Thoracic aorta (tissue), 2 donors: ENCODE results near the gene CUX1. TPM values are rescaled to one million over a fixed set of nuclear protein-coding genes. Genes with fewer than 3 reads are reported as not detected.

Experiments
- ATAC-seq: fragments of 150-250 bp; one replicate; pipeline ENCODE4 v1.8.0; 2017; ENCODE audit warnings: low read depth; ENCODE audit not compliant: insufficient number of reproducible peaks, low FRiP score
- DNase-seq: peaks from one replicate; pipeline ENCODE4 v3.0.0-alpha.2; 2020; ENCODE audit warnings: low spot score
- H3K27ac ChIP-seq, 2 donors: fragments of 200-600 bp; sonication (generic); 1 replicate in 1 of 2; 2 replicates in 1 of 2; pipeline ENCODE4 v1.5.1; 2016; ENCODE audit warnings: mild to moderate bottlenecking in 2 of 2, moderate library complexity in 2 of 2
- H3K27me3 ChIP-seq: fragments of 200-600 bp; sonication (generic); replicated peaks from 2 replicates; pipeline ENCODE4 v1.6.0; 2016; ENCODE audit warnings: mild to moderate bottlenecking; ENCODE audit not compliant: insufficient read depth
- H3K36me3 ChIP-seq: fragments of 200-600 bp; sonication (generic); one replicate; pipeline ENCODE4 v1.5.1; 2016
- H3K4me1 ChIP-seq, 2 donors: fragments of 200-600 bp; sonication (generic); 1 replicate in 1 of 2; 2 replicates in 1 of 2; pipeline versions ENCODE4 v1.5.1 to v1.6.0; 2016; ENCODE audit warnings: low read depth in 2 of 2, mild to moderate bottlenecking in 1 of 2; ENCODE audit not compliant: control insufficient read depth in 1 of 2
- H3K4me3 ChIP-seq: fragments of 200-600 bp; sonication (generic); 2 replicates; pipeline ENCODE4 v1.5.1; 2016; ENCODE audit warnings: mild to moderate bottlenecking
- H3K9me3 ChIP-seq: fragments of 200-600 bp; sonication (generic); 2 replicates; pipeline ENCODE4 v1.5.1; 2016
- total RNA-seq, 2 donors: library from RNA; depleted of rRNA; stranded (reverse); fragments of >200 nt; gene quantifications; one replicate each; pipeline versions ENCODE4 v1.1.0 to v1.2.3, GENCODE V29; 2016
- TF ChIP-seq, protein P1 (sequence below): fragments of 200-600 bp; sonication (generic); IDR thresholded peaks from one replicate; pipeline ENCODE4 v1.5.1; 2019; ENCODE audit warnings: antibody characterized with exemption

The CUX1 gene
- total RNA-seq, 2 donors from 2014 or later, result 85.0 to 179 TPM

DNA sequence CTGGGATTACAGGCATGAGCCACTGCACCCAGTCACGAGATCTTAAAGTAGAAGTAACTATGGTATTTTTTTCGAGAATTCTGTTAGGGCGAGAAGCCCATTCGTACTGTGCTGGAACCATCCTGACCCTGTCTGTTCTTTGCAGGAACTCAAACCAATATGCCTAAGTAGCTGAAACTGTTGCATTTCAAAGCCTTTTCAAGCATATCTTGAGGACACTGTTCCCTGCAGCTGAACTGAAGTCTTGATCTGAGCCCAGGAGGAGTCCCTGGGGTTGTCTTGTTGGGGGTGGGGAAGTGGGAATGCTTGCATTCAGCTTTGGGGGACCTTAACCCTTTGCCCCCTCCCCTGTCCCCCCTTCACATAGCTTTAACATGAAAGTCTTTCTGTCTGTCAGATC is 61.5 kb downstream of the CUX1 start:
- TF ChIP-seq, protein P1, sequence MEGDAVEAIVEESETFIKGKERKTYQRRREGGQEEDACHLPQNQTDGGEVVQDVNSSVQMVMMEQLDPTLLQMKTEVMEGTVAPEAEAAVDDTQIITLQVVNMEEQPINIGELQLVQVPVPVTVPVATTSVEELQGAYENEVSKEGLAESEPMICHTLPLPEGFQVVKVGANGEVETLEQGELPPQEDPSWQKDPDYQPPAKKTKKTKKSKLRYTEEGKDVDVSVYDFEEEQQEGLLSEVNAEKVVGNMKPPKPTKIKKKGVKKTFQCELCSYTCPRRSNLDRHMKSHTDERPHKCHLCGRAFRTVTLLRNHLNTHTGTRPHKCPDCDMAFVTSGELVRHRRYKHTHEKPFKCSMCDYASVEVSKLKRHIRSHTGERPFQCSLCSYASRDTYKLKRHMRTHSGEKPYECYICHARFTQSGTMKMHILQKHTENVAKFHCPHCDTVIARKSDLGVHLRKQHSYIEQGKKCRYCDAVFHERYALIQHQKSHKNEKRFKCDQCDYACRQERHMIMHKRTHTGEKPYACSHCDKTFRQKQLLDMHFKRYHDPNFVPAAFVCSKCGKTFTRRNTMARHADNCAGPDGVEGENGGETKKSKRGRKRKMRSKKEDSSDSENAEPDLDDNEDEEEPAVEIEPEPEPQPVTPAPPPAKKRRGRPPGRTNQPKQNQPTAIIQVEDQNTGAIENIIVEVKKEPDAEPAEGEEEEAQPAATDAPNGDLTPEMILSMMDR, result no peak
- DNase-seq, result no peak
- no peaks in the 10 kb centered on the region for H3K36me3 ChIP-seq
- no peak for ATAC-seq
- H3K27me3 ChIP-seq, result no peaks in the 10 kb centered on the region
- H3K4me3 ChIP-seq, result no peak overlapping the region
- H3K9me3 ChIP-seq, result no peaks in the 10 kb centered on the region
- no peak overlapping the region for H3K27ac ChIP-seq
- peaks cover 37 to 50% of the 10 kb centered on the region in 2 donors for H3K4me1 ChIP-seq

DNA sequence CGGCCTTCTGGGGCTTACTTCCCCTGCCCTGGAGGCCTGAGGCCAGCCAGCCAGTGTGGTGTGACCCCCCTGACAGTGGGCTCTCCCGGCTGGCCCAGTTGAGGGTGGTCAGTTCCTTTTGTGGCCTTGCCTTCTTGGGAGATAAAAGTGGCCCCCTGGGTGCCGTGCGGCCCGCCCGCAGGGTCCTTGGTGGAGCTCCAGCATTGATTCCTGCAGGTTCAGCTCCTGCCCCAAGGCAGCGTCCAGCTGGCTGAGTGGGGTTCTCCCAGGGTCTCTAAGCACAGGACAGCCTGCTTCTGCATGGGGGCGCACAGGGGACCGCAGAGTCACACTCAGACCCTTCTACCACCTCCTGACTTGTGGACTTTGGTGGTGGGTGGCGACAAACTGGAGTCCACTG is 62.1 kb downstream of the CUX1 start:
- ATAC-seq (no peak), DNase-seq (no peak)
- no peak overlapping the region for H3K27ac ChIP-seq
- H3K9me3 ChIP-seq, result no peaks in the 10 kb centered on the region
- TF ChIP-seq, protein P1, result no peak
- peaks cover 37 to 50% of the 10 kb centered on the region in 2 donors for H3K4me1 ChIP-seq
- no peaks in the 10 kb centered on the region for H3K27me3 ChIP-seq
- no peaks in the 10 kb centered on the region for H3K36me3 ChIP-seq
- H3K4me3 ChIP-seq, result no peak overlapping the region

DNA sequence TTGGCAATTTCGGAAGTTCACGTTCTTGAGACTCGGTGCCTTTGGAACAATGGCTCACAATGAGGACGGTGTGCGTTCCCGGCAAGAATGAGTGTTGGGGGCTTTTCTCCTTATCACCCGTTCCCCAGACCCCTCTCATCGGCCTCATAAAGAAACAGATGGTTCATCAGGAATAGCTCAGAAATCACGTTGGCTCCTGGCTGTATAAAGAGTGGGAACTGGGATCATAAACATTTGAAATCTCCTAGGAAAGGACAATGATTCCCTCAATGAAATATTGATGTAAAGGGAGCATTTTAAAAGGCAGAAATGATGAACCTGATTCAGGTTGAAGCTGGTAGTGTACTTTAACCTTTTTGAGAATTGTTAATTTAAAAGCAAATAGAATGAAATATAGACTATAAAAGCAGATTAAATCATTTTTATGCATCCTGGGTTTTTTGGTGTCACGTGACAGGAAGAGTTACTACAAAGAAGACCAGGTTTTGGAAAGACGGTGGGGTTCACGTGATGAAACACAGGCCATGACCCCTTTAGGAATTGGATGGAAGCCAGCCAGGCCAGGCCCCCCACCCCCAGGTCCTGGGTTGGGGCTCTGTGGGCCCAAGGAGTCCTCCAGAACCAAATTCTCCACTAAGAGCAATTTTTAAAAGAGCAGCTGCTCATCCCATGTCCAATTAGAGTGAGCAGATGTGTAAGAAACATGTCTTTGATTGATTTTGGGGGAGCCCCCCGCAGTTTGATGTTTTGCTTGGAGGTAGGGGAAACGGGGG is 63.0 kb downstream of the CUX1 start:
- no peaks in the 10 kb centered on the region for H3K9me3 ChIP-seq
- no peak overlapping the region for H3K4me3 ChIP-seq
- DNase-seq (no peak), ATAC-seq (no peak)
- H3K36me3 ChIP-seq, result no peaks in the 10 kb centered on the region
- TF ChIP-seq, protein P1, result no peak
- H3K27ac ChIP-seq, result peak overlapping the region in 1 of 2 donors; percentile 79
- no peaks in the 10 kb centered on the region for H3K27me3 ChIP-seq
- peaks cover 41 to 51% of the 10 kb centered on the region in 2 donors for H3K4me1 ChIP-seq

DNA sequence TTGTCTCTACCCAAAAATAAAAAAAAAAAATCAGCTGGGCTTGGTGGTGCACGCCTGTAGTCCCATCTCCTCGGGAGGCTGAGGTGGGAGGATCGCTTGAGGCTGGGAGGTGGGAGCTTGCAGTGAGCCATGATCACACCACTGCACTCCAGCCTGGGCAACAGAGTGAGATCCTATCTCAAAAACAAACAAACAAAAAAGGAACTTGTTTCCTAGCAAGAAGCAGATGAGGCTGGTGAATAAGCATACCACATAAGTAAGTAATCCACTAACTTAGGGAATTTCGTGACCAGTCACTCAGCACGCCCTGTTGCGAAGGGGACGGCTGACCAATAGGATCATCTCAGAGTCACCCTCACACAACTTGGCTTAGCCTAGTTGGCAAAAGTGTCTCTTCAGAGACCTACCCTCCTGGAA is 64.6 kb downstream of the CUX1 start:
- Histone ChIP-seq H3K4me1 (peaks cover 43 to 60% of the 10 kb centered on the region in 2 donors), H3K36me3 (no peaks in the 10 kb centered on the region), H3K9me3 (no peaks in the 10 kb centered on the region), H3K4me3 (no peak overlapping the region), H3K27me3 (no peaks in the 10 kb centered on the region), H3K27ac (peak overlapping the region; percentile 79 to 82)
- ATAC-seq, result peak; percentile 33
- TF ChIP-seq, protein P1, result no peak
- DNase-seq, result no peak

DNA sequence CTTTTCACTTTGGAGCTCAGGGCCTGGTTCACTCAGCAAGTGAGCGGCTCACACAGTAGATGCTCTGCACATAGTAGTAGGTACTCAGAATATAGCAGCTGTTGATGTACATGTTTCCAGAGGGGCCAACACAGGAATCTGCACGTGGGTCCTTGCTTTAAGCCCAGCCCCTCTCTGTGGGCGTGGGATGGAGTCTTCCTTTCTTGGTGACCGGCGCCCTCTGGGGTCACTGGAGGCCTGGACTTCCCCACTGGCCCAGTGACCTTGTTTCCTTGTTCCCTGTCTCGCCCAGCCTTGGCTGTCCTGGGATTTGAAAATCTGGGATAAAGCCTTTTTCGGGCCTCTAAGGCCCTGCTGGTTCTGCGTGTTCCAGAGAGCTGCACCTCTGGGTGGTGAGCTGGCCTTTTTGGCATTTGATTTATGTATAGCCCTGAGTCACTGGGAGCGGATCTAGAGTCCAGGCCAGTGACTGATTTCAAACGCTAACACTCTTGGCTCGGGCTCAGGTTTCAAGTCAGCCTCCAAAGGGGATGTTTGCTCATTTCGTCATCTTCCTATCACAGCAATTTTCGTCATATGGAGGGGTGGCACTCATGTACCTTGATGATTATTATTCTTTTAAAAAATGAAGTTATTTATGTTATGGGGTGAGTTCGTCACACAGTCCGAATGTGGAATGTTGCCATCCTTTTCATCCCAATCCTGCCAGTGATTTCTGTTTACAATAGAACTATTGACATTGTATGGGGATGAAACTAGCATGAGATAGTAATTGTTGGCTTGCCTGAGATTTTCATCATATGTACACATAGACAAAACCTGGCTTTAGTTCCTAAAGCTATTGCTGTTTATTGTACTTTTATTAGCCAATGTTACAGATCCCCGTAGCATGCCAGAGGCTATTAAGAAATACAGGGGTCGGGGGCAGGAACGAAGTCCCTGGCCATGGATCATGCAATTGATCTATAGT is 65.5 kb downstream of the CUX1 start:
- ATAC-seq, result peak; percentile 97
- Histone ChIP-seq H3K27me3 (no peaks in the 10 kb centered on the region), H3K4me3 (peak overlapping the region; percentile 13), H3K4me1 (peaks cover 43 to 63% of the 10 kb centered on the region in 2 donors), H3K27ac (peak overlapping the region; percentile 79 to 86), H3K36me3 (no peaks in the 10 kb centered on the region), H3K9me3 (no peaks in the 10 kb centered on the region)
- TF ChIP-seq, protein P1, result no peak
- peak; percentile 90 for DNase-seq
